CD8-positive, alpha-beta memory T cell (primary cell): ENCODE results near the gene COPE. TPM values are rescaled to one million over a fixed set of nuclear protein-coding genes. Genes with fewer than 3 reads are reported as not detected.

Source experiments
- CTCF ChIA-PET: fragments of 350-600 bp; sonication (Branson Sonifier 250); formaldehyde crosslinking; loops from one replicate; lab custom pipeline; 2021; ENCODE audit warnings: antibody characterized with exemption; lab: Charles Lee
- POLR2A ChIA-PET: fragments of 350-600 bp; sonication (Branson Sonifier 250); formaldehyde crosslinking; loops from one replicate; lab custom pipeline; 2021; ENCODE audit warnings: antibody characterized with exemption; lab: Charles Lee
- DNase-seq, 5 donors: peaks; one replicate each; pipeline versions ENCODE4 v3.0.0 to v3.0.0-alpha.2; 2020 to 2022; ENCODE audit warnings: mixed read lengths in 1 of 5
- H3K27ac ChIP-seq: one replicate; pipeline ENCODE4 v1.7.0; 2013; ENCODE audit warnings: low read depth, mild to moderate bottlenecking, low read length, moderate library complexity
- H3K27me3 ChIP-seq: 2 replicates; pipeline ENCODE4 v1.7.0; 2013; ENCODE audit warnings: low read length, mild to moderate bottlenecking; ENCODE audit not compliant: insufficient read depth, poor library complexity, severe bottlenecking
- H3K36me3 ChIP-seq: 2 replicates; pipeline ENCODE4 v1.7.0; 2013; ENCODE audit warnings: mild to moderate bottlenecking, low read length, moderate library complexity; ENCODE audit not compliant: insufficient read depth
- H3K4me1 ChIP-seq: 2 replicates; pipeline ENCODE4 v1.7.0; 2013; ENCODE audit warnings: mild to moderate bottlenecking, low read length, moderate library complexity; ENCODE audit not compliant: insufficient read depth
- H3K4me3 ChIP-seq: 2 replicates; pipeline ENCODE4 v1.7.0; 2013; ENCODE audit warnings: mild to moderate bottlenecking, low read length
- H3K9me3 ChIP-seq: 2 replicates; pipeline ENCODE4 v1.7.0; 2013; ENCODE audit warnings: mild to moderate bottlenecking, low read length
- H3K27ac Mint-ChIP-seq, 8 donors: one replicate each; pipeline ENCODE4 v1.8.0; 2020 to 2021; ENCODE audit warnings: mixed read lengths in 8 of 8, mild to moderate bottlenecking in 6 of 8, inconsistent platforms in 3 of 8, moderate library complexity in 3 of 8
- H3K27me3 Mint-ChIP-seq, 2 donors: one replicate each; pipeline ENCODE4 v1.8.0; 2020 to 2021; ENCODE audit warnings: mixed read lengths in 2 of 2, mild to moderate bottlenecking in 1 of 2, moderate library complexity in 1 of 2
- H3K36me3 Mint-ChIP-seq, 3 donors: one replicate each; pipeline ENCODE4 v1.8.0; 2020 to 2021; ENCODE audit warnings: mixed read lengths in 3 of 3, inconsistent platforms in 1 of 3, mild to moderate bottlenecking in 1 of 3
- H3K4me1 Mint-ChIP-seq, 3 donors: one replicate each; pipeline ENCODE4 v1.8.0; 2020 to 2021; ENCODE audit warnings: mixed read lengths in 3 of 3, inconsistent platforms in 1 of 3, mild to moderate bottlenecking in 1 of 3
- H3K4me3 Mint-ChIP-seq, 7 donors: one replicate each; pipeline ENCODE4 v1.8.0; 2020 to 2021; ENCODE audit warnings: mixed read lengths in 7 of 7, mild to moderate bottlenecking in 6 of 7, moderate library complexity in 4 of 7, inconsistent platforms in 2 of 7
- H3K9me3 Mint-ChIP-seq, 5 donors: one replicate each; pipeline ENCODE4 v1.8.0; 2020 to 2022; ENCODE audit warnings: mixed read lengths in 5 of 5, mild to moderate bottlenecking in 3 of 5, moderate library complexity in 2 of 5, inconsistent platforms in 1 of 5
- polyA plus RNA-seq: library from polyadenylated mRNA; unstranded; fragments of 300-500 nt; fragmentation: Illumina TruSeq; gene quantifications from one replicate; pipeline ENCODE4 v1.2.3, GENCODE V29; 2021
- total RNA-seq, 2 experiments: library from RNA; stranded (reverse); gene quantifications; one replicate each; pipeline ENCODE4 v1.2.3, GENCODE V29; 2021

Gene COPE
- total and polyA plus RNA-seq, 3 experiments from 2014 or later = 177 to 300 (median 184) TPM

GRCh38 chr19:18897094-18898029 lies 21.8 kb downstream of the COPE start:
- Histone ChIP-seq H3K9me3 (no peaks in the 10 kb centered on the region), H3K4me3 (no peak overlapping the region), H3K4me1 (no peaks in the 10 kb centered on the region), H3K27me3 (peaks cover 8% of the 10 kb centered on the region), H3K36me3 (no peaks in the 10 kb centered on the region), H3K27ac (no peak overlapping the region)
- Mint-ChIP-seq H3K4me3 (peak overlapping the region; percentile 4 to 86 (median 64)), H3K27ac (peak overlapping the region in 1 of 8 donors; percentile 82), H3K9me3 (no peaks in the 10 kb centered on the region), H3K4me1 (peaks cover 7 to 15% (median 15%) of the 10 kb centered on the region in 3 donors), H3K27me3 (peaks cover 15 to 18% of the 10 kb centered on the region in 2 donors), H3K36me3 (peaks cover 0 to 30% (median 1%) of the 10 kb centered on the region in 3 donors)
- ChIA-PET POLR2A (no interaction called here), CTCF (no interaction called here)
- DNase-seq = no peak

GRCh38 chr19:18896421-18896841 lies 22.8 kb downstream of the COPE start:
- Mint-ChIP-seq H3K4me3 (peak overlapping the region in 6 of 7 donors; percentile 53 to 85 (median 66)), H3K27ac (no peak overlapping the region), H3K27me3 (peaks cover 15 to 18% of the 10 kb centered on the region in 2 donors), H3K9me3 (no peaks in the 10 kb centered on the region), H3K36me3 (peaks cover 0 to 26% (median 0%) of the 10 kb centered on the region in 3 donors), H3K4me1 (peaks cover 7 to 15% (median 15%) of the 10 kb centered on the region in 3 donors)
- H3K4me1 ChIP-seq = no peaks in the 10 kb centered on the region
- no peak overlapping the region for H3K27ac ChIP-seq
- DNase-seq = no peak
- no peaks in the 10 kb centered on the region for H3K36me3 ChIP-seq
- H3K27me3 ChIP-seq = peaks cover 8% of the 10 kb centered on the region
- H3K4me3 ChIP-seq = no peak overlapping the region
- H3K9me3 ChIP-seq = no peaks in the 10 kb centered on the region
- ChIA-PET POLR2A (no interaction called here), CTCF (no interaction called here)

- no peak within 1 kb of the TSS for H3K27ac Mint-ChIP-seq
- no peak within 1 kb of the TSS for H3K4me3 ChIP-seq
Observed at GRCh38 chr19:18895824-18896341, 23.3 kb downstream of the COPE start, which contains the start of gene CERS1. Gene CERS1, minus strand, starts transcription at chr19:18896158. Its CDS starts 86 bp downstream, at chr19:18896072.

GRCh38 chr19:18895038-18895823 lies 24.0 kb downstream of the COPE start:
- H3K27ac Mint-ChIP-seq = no peak overlapping the region
- no peak for DNase-seq
- peaks cover 15 to 19% of the 10 kb centered on the region in 2 donors for H3K27me3 Mint-ChIP-seq
- H3K27ac ChIP-seq = no peak overlapping the region
- no peaks in the 10 kb centered on the region for H3K9me3 Mint-ChIP-seq
- ChIA-PET CTCF (no interaction called here), POLR2A (no interaction called here)
- H3K27me3 ChIP-seq = peaks cover 8% of the 10 kb centered on the region
- H3K4me3 Mint-ChIP-seq = peak overlapping the region in 2 of 7 donors; percentile 51 to 52
- no peaks in the 10 kb centered on the region for H3K9me3 ChIP-seq
- H3K4me1 Mint-ChIP-seq = peaks cover 7 to 15% (median 15%) of the 10 kb centered on the region in 3 donors
- peaks cover 0 to 14% (median 0%) of the 10 kb centered on the region in 3 donors for H3K36me3 Mint-ChIP-seq
- H3K4me1 ChIP-seq = no peaks in the 10 kb centered on the region
- H3K36me3 ChIP-seq = no peaks in the 10 kb centered on the region
- H3K4me3 ChIP-seq = no peak overlapping the region

More at GRCh38 chr19:18895824-18896341, 23.3 kb downstream of the COPE start, which contains the start of gene CERS1:
- Histone ChIP-seq H3K27ac (no peak within 1 kb of the TSS), H3K4me1 (no peaks in the 10 kb centered on the region), H3K36me3 (no peaks in the 10 kb centered on the region), H3K27me3 (peaks cover 8% of the 10 kb centered on the region), H3K9me3 (no peaks in the 10 kb centered on the region)
- Mint-ChIP-seq H3K27me3 (peaks cover 15 to 18% of the 10 kb centered on the region in 2 donors), H3K36me3 (peaks cover 0 to 20% (median 0%) of the 10 kb centered on the region in 3 donors), H3K4me3 (peak within 1 kb of the TSS; percentile 4 to 86 (median 64)), H3K9me3 (no peaks in the 10 kb centered on the region), H3K4me1 (peaks cover 7 to 15% (median 15%) of the 10 kb centered on the region in 3 donors)
- ChIA-PET CTCF (no interaction called here), POLR2A (no interaction called here)
- DNase-seq = no peak

- Mint-ChIP-seq H3K27me3 (peaks cover 15 to 20% of the 10 kb centered on the region in 2 donors), H3K27ac (no peak overlapping the region), H3K36me3 (peaks cover 0 to 6% (median 0%) of the 10 kb centered on the region in 3 donors), H3K9me3 (no peaks in the 10 kb centered on the region), H3K4me3 (peak overlapping the region in 1 of 7 donors; percentile 51), H3K4me1 (peaks cover 7 to 15% (median 15%) of the 10 kb centered on the region in 3 donors)
- POLR2A ChIA-PET = no interaction called here
- Histone ChIP-seq H3K27me3 (peaks cover 8% of the 10 kb centered on the region), H3K4me1 (no peaks in the 10 kb centered on the region), H3K4me3 (no peak overlapping the region), H3K36me3 (no peaks in the 10 kb centered on the region), H3K27ac (no peak overlapping the region), H3K9me3 (no peaks in the 10 kb centered on the region)
- no peak for DNase-seq
- CTCF ChIA-PET = interaction anchor here (1.1 kb wide), 1 partner anchor 34 kb away, joined by 3 read pairs; no protein-coding TSS in a partner anchor
Observed at GRCh38 chr19:18894254-18895037, 24.7 kb downstream of the COPE start.

GRCh38 chr19:18893587-18894253 lies 25.5 kb downstream of the COPE start:
- no peak overlapping the region for H3K27ac Mint-ChIP-seq
- H3K4me3 ChIP-seq = no peak overlapping the region
- no peaks in the 10 kb centered on the region for H3K9me3 Mint-ChIP-seq
- no peaks in the 10 kb centered on the region for H3K36me3 Mint-ChIP-seq
- H3K4me1 Mint-ChIP-seq = peaks cover 7 to 15% (median 15%) of the 10 kb centered on the region in 3 donors
- no peaks in the 10 kb centered on the region for H3K9me3 ChIP-seq
- no peaks in the 10 kb centered on the region for H3K36me3 ChIP-seq
- peaks cover 8% of the 10 kb centered on the region for H3K27me3 ChIP-seq
- peaks cover 15 to 20% of the 10 kb centered on the region in 2 donors for H3K27me3 Mint-ChIP-seq
- no peaks in the 10 kb centered on the region for H3K4me1 ChIP-seq
- DNase-seq = no peak
- H3K27ac ChIP-seq = no peak overlapping the region
- H3K4me3 Mint-ChIP-seq = peak overlapping the region in 2 of 7 donors; percentile 53 to 72
- POLR2A ChIA-PET = no interaction called here
- CTCF ChIA-PET = interaction anchor here (1.1 kb wide), 1 partner anchor 34 kb away, joined by 3 read pairs; no protein-coding TSS in a partner anchor
